ENCODE data around the gene ZFP91.

The ZFP91 gene

DNA sequence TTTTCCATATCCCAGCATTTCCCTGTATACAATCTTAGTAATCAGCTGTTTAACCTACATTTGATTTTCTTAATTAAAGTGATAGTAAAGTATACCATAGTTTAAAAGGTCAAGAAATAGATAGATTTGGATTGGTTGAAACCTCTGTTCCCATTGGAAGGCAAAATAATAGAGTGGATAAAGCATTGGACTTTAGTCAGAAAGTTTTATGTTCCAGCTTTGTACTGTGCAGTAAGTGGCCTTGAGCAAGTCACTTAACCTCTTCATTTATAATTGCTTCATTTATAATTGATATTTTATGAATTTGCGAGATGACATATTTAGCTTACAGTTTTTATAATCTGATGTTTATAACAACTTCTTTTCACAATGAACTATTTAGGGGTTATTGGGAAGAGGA is 3.6 kb downstream of the ZFP91 start:
- DNase-seq (ENCODE audit: low read depth in 2 of 2), result no peak

DNA sequence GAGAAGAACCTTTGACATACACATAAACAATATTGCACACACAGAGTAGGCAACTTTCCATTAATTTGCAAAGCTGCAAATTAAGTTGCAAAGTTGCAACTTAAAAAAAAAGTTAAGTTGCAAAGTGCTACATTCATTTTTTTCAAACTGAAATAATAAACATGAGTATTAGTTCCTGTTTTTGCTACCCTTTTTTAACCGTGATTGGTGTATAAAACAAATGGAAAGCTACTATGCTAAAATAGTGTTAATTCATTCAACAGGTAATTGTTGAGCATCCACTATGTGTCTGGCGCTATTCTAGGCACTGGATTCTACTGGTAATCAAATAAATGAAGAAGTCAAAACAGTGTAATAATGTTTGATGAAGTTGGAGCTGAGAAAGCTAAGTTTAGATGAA is 8.1 kb downstream of the ZFP91 start:
- no peak for DNase-seq (ENCODE audit: low read depth in 2 of 2)

DNA sequence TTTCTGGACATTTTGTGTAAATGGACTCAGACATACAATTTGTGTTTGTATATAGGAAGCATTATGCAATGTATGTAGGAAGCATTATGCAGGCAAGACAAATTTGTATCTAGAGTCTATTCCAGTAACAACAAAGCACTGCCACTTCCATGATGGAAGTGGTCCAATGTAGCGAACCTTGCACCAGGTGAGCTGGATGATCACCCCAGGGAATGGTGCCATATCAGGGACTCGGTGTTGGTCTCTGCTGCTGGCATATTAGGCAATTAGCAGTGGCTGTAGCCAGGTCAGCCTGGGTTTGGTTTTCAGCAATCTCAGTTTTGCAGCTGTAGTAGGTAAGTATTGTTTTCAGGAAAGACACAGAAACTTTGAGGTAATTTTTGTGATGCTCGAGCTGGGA is 12.8 kb downstream of the ZFP91 start:
- DNase-seq (ENCODE audit: low read depth in 2 of 2), result no peak

DNA sequence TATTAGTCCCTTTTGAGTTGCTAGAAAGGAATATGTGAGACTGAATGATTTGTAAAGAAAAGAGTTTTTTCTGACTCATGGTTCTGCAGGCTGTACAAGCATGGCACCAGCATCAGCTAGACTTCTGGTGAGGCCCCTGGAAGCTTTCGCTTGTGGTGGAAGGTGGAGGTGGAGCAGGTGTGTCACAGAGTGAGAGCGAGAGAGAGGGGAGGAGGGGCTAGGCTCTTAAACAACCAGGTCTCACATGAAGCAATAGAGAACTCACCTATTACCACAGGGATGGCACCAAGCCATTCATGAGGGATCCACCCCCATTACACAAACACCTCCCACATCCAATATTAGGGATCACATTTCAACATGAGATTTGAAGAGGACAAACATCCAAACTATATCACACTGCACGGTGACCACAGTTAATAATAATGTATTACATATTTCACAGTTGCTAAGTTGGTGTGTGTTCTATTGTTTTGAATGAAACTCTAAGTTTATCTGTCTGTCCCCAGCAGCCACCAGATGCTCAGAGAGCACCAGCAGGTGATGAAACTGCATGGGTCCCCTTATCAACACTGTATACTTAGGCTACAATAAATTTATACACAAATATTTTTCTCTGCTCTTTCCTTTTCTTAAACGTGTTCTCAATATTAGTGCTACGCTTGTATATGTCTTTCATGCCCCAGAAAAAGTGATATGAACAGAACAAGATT is 14.1 kb downstream of the ZFP91 start:
- no peak for DNase-seq (ENCODE audit: low read depth in 2 of 2)

DNA sequence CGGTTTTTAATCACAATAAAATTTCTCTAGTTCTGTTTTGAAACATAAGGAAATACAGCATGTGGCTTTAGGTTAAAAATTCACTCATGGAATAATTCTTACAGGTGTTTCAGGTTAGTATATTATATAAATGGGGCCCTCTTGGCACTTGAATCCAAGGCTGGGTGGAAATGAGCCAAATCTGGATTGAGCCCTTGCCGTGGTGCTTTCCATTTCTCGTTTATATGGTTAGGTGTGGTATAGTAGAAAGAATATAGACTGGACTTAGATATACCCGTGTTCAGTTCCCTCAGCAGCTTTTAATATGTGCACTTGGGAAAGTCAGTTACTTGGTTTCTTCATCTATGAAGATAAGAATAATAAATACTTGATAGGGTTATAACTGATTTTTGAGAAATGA is 16.0 kb downstream of the ZFP91 start:
- DNase-seq (ENCODE audit: low read depth in 2 of 2), result no peak

DNA sequence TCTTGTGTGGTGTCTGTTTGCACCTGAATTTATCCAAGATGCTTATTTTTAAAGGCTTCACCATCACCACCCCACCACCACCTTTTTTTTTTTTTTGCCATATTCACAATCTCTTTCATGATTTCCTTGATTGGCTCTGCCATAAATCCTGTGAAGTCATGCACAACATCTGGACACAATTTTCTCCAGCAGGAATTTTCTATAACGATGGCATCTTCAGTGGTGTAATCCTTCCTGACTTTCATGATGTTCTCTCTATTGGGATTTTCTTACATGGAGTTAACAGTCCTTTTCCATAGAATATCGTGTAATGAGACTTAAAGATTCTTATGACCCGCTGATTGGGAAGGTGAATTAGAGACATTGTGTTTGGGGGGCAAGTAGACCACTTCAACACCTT is 17.8 kb downstream of the ZFP91 start:
- no peak for DNase-seq (ENCODE audit: low read depth in 2 of 2)

DNA sequence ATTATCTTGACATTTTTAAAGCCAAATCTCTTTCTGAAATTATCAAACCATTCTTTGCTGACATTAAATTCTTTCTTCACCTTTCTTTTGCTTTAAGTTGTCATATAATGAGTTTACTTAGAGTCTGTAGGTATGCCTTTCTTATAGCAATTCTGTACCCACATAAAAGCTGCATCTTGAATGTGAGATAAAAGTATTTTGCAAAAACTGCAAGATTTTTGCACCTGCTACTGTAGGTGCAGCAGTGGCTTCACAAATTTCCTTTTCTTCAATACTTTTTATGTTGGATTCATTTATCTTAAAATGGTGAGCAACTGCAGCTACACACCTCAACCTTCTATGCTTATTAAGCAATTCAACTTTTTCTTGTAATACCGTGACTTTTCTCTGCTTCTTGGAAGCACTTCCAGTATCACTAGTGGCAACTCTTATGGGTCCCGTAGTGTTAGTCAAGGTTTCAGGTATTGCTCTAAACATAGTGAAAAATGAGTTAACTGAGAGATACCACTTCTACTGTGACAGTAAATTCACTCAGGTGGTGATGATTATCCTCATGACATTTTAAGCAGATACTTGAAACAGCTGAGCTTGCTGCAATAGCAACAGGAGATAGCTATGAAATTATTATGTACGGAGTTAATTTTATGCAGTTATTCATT is 18.8 kb downstream of the ZFP91 start:
- DNase-seq (ENCODE audit: low read depth in 2 of 2), result no peak

DNA sequence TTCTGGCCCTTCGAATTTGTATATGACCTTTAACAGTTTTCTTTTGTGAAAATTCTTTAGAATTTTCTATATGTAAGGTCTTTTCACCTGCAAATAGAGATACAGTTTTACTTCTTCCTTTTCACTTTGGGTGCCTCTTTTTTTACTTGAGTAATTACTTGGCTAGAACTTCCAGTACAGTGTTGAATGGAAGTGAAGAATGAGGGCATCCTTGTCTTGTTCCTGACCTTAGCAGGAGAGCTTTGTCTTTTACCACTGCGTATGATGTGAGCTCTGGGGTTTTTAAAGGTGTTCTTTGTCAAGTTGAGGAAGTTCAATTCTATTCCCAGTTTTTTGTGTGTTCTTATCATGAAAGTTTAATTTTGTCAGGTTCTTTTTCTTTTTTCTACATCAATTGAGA is 21.6 kb downstream of the ZFP91 start:
- no peak for DNase-seq (ENCODE audit: low read depth in 2 of 2)

DNA sequence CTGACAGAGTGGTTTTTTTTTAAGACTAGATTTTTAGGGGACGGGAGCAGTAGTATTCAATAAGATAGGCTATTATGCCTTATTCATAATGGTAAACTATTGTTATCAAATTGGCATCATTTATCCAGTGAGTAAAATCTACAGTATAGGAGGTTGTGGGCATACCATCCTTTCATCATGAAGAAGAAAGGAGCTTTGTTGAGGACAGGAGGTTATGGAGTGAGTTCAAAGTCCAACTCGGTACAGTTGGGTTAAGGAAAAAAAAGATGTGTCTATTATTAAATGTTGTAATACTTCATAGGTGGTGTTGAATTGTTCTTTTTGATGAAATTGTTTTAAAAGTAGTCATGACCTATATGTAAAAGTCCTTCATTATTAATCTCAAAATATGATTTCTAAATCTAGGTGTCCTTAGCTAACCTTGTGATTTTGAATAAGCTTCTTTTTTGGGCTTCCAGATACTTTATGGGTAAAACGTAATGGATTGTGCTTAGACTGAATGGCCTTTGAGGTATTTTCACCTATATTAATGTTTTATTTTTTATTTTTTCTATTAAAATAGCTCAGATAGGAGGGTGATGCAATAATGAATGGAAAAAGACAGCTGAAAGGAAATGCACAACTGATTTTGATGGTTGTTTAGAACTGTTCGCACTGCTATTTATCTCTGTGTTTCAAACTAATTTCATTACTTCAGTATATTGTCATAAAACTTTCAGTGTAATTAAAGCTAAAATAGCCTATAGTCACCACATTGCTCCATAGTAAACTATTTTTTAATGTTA is 28.3 kb downstream of the ZFP91 start:
- no peak for DNase-seq (ENCODE audit: low read depth in 2 of 2)

DNA sequence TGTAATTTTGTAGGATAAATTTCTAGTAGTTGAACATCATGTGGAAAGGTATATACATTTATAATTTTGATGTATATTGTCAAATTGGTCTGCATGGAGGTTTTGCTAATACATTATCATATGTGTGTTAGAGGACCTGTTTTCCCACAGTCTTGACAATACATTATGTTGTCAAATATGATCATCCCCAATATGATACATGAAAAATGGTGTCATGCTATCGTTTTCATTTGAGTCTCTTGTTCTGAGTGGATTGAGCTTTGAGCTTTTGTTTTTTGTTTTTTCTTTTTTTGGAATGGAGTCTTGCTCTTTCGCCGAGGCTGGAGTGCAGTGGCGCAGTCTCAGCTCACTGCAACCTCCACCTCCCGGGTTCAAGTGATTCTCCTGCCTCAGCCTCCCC is 29.5 kb downstream of the ZFP91 start:
- no peak for DNase-seq (ENCODE audit: low read depth in 2 of 2)

DNA sequence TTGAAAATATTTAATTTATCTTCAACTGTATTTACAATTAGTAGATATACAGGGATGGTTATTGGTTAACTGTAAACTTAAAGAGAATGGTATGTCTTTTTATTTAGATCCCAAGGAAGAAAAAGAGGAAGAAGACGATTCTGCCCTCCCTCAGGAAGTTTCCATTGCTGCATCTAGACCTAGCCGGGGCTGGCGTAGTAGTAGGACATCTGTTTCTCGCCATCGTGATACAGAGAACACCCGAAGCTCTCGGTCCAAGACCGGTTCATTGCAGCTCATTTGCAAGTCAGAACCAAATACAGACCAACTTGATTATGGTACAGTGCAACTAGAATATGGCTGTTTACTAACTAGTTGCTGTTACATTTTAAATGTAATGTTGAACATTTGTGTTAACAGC is 30.9 kb downstream of the ZFP91 start:
- no peak for DNase-seq (ENCODE audit: low read depth in 2 of 2)

DNA sequence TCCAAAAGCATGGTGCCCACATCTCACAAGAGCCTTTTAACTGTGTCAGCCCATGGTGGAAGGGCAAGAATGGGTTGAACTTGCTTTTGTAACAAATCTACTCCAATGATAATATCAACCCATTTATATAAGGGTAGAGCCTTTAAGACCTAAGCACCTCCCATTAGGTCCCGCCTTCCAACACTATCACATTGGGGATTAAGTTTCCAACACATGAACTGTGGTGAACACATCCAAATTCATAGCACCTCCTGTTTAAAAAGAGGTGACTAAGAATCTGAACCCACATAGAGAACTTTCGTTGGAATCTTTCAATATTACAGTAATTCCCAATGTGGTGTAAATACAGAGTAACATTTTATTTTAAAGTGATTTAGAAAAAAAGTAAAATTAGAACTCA is 34.4 kb downstream of the ZFP91 start:
- DNase-seq (ENCODE audit: low read depth in 2 of 2), result no peak

DNA sequence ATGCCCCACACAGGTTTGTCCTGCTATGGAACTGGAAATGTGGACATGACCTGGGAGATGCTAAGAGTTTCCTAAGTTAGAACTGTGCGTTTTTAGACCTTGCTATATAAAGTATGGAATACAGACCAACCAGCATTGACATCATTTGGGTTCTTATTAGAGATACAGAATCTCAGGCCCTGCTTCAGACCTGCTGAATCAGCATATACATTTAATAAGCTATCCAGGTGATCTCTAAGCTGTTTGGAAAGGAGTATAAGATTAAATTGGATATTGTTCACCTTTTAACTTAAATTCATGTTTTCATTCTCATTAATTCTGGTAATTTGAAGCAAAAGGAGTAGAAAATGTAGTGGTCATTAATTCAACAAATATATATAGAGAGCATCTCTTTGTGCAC is 36.7 kb downstream of the ZFP91 start:
- DNase-seq (ENCODE audit: low read depth in 2 of 2), result no peak

DNA sequence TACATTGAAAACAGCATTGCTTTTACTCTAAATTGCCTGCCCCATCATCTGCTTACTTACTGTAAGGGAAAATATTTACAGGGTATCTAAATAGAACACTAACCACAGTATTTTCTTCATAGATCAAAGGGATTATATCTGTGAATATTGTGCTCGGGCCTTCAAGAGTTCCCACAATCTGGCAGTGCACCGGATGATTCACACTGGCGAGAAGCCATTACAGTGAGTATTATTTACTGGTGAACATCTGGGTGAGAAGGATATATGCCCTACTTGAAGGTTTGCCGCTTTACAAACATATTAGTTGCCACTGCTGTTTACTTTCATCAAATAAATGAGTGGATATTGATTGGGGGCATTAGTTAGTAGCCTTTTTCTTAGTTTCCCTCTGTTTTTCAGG is 37.7 kb downstream of the ZFP91 start:
- no peak for DNase-seq (ENCODE audit: low read depth in 2 of 2)

DNA sequence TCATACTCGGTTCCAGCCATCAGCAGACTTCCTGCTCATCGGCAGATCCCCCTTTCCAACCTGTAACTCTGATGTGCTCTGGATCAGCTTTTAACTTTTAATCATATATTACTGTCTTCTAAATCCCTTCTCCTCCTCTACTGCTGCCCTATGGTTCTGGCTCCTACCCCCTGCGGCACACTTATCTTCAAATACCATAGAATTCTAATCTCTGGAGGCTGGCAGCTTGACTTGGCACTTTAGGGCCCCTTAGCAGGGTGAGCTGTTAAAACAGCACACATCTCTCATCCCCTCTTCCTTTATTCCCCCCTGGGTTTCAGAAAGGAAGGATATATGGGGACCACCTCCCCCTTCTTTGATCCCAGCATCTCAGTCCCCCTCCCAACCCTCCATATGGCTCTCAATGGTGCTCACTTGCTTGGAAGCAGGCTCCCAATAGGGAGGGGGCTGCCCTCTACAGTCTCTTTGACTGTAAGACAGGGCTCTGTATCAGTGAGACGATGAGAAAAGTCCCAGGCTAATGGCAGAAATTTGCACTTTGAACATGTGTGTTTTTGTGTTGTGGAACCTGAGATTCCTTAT is 39.2 kb downstream of the ZFP91 start:
- no peak for DNase-seq (ENCODE audit: low read depth in 2 of 2)

DNA sequence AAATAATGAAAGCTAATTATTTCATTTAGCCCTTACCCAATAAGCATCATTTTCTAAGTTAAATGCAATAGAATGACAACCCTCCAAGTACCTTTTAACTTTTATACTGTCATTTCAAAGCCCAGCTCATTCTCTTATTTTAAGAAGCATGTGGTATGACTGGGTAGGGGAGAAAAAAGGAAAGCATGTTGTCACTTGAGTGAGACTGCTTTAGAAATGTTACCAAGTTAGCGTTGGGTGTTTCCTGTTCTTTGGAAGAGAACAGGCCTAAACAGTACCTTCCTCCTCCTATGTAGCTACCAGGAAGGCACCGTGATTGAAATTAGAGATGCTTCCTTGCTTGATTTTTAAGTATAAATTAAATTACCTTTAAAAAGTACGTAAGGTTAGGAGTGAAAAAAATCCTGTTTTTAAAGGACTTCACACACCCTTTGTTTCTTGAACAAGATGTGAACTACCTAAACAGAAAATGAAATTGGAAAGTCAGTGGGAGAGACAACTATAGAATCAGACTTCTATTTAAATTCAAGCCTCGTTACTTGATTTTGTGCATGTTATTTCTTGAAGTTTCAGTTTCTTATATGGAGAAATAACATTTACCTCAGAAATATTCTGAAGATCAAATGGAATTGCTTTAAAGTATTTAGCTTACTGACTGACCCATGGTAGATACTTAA is 42.9 kb downstream of the ZFP91 start:
- no peak for DNase-seq (ENCODE audit: low read depth in 2 of 2)

DNA sequence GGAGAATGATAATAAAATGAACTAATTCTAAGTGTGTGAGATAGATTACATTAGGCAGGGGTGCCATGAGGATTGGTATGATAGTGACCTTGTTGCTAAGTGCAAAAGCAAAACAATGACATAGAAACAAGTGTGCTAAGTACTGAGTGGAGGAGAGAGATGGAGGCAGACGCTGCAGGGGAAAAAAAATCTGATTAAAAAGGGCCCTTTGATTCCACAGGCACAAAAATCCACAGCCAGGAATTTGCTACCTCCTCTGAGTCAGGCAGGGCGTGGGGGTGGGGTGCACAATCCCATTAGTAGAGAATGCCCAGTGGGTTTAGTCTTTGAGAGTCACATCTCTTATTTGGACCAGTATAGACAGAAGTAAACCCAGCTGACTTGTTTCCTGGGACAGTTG is 43.5 kb downstream of the ZFP91 start, which contains the start of gene CNTF:
Gene CNTF (plus strand): TSS at position 322 of the 400 bp plus-strand sequence. CDS start 88 bp downstream, outside the sequence.
- DNase-seq (ENCODE audit: low read depth in 2 of 2), result no peak

DNA sequence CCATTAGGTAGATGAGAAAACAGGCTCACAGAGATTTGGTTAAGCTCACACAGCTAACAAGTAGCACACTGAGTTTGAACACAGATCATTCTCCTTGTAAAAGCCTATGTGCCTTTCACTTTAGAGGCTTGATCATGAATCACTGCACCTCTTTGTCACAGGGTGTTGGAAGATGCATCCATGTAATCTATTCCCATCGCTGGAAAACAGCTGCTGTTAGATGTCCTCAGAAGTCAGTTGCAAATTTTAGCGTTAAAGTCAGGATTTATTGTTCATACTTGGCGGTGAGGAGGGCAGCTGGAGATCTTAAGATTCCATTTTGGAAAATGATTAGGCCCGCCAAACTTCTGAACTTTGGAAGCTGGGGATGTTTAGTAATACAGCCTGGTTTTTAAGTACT is 46.2 kb downstream of the ZFP91 start:
- DNase-seq (ENCODE audit: low read depth in 2 of 2), result no peak

DNA sequence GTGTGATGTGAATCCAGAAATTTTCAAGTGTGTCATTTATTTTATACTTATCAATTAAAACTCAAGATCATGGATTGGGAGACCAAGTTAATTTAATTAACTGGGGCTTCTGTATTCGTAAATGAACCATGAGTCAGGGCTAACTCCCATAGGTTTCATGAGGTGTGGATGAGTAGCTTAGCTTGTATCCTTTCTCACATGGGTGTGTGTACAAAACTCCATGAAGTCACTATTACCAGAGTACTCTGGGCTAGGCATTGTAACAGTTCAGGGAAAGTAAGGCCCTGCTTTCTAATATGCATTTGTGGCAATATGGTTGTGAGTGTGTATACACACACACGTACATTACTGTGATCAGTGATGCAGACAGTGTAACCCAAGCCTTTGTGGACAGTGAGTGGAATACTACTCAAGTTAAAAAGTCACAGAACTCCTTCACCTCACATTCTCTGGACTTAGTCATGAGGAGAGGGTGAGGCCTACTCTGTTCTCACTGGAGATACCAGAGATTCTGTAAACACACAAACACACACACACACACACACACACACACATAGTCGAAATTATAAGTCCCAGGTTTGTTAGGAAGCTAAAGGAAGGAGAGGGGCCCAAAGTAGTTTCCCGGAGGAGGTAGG is 47.1 kb downstream of the ZFP91 start:
- DNase-seq (ENCODE audit: low read depth in 2 of 2), result no peak

DNA sequence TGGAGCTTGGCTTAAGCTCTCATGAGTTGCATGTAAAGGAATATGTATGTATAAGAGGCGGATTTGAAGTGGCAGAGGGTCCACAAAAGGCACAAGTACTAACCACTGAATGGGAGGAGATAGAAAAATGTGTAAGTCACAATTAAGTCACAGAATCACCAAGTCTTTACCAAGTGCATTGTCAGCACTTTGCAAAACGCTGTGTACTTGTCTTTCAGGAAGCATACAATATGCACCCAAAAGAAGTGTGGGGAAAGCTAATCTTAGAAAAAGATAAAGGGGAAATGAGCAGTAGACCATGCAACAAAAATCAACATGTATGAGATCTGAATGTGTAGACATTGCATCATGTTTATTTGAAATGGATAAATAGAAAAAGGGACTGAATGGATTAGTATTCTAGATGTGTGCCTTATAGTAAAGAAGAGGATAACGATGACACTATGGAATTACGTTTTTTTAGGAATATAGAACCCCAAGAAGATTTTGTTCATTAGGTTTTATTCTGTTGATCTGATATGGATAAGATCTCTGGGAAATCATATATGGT is 48.1 kb downstream of the ZFP91 start:
- no peak for DNase-seq (ENCODE audit: low read depth in 2 of 2)

DNA sequence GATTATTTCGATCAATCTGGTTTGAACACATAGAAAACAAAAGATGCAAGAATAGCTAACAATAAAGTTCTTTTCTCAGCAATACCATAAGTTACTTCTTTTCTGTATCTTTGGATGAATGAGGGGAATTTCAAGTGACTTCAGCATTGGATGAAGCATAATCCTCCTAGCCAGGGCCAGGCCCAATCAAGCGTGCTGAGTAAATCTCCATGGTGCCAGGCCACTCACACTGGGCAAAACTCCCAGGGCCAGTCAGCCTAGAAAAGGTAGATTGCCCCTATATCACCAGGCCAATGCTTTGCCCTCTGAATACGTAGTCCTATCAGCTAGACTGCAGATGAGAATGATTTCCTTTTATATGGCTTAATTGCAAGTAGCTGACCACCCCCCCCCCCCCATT is 49.6 kb downstream of the ZFP91 start:
- no peak for DNase-seq (ENCODE audit: low read depth in 2 of 2)
